ENCODE results near the gene NPLOC4. TPM values are rescaled to one million over a fixed set of nuclear protein-coding genes. Genes with fewer than 3 reads are reported as not detected.

The NPLOC4 gene
- polyA plus RNA-seq (2011; rRNA removed) (84.9 and 108 TPM in 2 replicates), polyA minus RNA-seq (2011; rRNA and poly(A)+ RNA removed) (79.3 and 96.3 TPM in 2 replicates)

DNA sequence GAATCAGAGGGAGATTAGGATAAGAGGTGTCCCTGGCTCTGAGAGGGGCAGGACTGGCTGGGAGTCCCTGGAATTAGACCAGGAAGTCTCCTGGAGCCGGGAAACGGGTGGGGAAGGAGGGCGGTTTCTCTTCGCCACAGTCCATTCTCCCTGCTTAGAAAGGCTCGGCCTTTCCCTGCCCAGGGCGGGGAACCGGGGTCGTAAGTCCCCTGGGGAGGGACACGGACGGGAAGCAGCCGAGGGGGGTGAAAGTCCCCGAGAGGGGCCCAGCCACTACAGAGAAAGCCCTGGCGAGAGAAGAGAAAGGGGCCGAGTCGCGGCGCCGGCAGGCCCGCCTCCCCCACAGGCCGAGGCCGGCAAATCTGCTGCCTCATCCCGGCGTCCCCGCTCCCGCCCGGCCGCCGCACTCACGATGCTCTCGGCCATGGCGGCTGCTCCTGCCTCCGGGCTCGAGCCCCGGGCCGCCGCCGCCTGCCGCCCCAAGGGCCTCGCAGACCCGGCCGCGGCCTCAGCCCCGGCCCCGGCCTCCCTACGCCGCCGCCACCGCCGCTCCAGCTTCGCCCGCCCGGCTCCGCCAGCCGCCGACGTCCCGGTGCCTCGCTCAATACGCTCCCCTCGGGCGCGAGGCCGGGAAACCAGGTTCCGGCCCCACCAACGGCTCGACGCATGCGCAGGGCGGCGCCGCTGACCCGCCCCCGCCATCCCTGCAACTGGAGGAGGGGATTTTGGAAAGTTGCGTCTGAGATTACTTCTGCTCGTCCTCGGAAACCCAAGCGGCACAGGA is at the start of gene NPLOC4, which contains the start of gene TSPAN10:
NPLOC4 (minus strand) TSS at position 608 of the 784 bp plus-strand sequence; CDS start at position 426, 182 bp downstream.
TSPAN10 (plus strand) TSS at position 692 of the 784 bp plus-strand sequence. CDS start 5,217 bp downstream, outside the sequence.
- ChIA-PET CTCF (no interaction called here), POLR2A (interaction anchor here (0.6 kb wide), 1 partner anchor 20 kb away, joined by 4 read pairs; no protein-coding TSS in a partner anchor)
- Histone ChIP-seq H3K27me3 (ENCODE audit: control insufficient read depth, insufficient read depth, low read length) (no peaks in the 10 kb centered on the region), H3K36me3 (ENCODE audit: control insufficient read depth, insufficient read depth, low read length) (no peaks in the 10 kb centered on the region; the same call in none of the 2 replicates), H3K4me3 (ENCODE audit: low read depth, low read length) (peak within 1 kb of the TSS; percentile 82)
- TF ChIP-seq, protein P1, sequence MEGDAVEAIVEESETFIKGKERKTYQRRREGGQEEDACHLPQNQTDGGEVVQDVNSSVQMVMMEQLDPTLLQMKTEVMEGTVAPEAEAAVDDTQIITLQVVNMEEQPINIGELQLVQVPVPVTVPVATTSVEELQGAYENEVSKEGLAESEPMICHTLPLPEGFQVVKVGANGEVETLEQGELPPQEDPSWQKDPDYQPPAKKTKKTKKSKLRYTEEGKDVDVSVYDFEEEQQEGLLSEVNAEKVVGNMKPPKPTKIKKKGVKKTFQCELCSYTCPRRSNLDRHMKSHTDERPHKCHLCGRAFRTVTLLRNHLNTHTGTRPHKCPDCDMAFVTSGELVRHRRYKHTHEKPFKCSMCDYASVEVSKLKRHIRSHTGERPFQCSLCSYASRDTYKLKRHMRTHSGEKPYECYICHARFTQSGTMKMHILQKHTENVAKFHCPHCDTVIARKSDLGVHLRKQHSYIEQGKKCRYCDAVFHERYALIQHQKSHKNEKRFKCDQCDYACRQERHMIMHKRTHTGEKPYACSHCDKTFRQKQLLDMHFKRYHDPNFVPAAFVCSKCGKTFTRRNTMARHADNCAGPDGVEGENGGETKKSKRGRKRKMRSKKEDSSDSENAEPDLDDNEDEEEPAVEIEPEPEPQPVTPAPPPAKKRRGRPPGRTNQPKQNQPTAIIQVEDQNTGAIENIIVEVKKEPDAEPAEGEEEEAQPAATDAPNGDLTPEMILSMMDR (IDR thresholded peaks at IDR 0.05; ENCODE audit: insufficient read depth, low read depth, low read length): no peak
- DNase-seq (ENCODE audit: low read depth): no peak

DNA sequence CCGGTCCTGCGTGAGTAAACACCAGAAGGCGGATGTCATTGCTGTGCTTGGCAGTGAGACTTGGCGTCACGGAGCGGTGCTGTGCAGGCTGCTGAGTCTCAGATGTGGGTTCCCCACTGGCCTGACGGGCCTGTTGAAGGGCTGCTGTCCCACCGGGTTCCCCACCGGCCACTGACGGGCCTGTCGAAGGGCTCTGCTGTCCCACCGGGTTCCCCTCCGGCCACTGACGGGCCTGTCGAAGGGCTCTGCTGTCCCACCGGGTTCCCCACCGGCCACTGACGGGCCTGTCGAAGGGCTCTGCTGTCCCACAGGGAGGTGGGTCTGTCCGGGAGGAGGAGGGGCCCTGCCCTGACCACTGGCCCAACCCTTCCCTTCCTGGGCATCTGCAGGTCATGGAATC is 49.7 kb upstream of the NPLOC4 start:
- no peaks in the 10 kb centered on the region for H3K27me3 ChIP-seq (ENCODE audit: control insufficient read depth, insufficient read depth, low read length)
- no peak overlapping the region for H3K4me3 ChIP-seq (ENCODE audit: low read depth, low read length)
- CTCF ChIA-PET: interaction anchor here (0.6 kb wide), 1 partner anchor 313 kb away, joined by 3 read pairs; no protein-coding TSS in a partner anchor
- no peak for DNase-seq (ENCODE audit: low read depth)
- POLR2A ChIA-PET: no interaction called here
- peaks cover 55% of the 10 kb centered on the region for H3K36me3 ChIP-seq (ENCODE audit: control insufficient read depth, insufficient read depth, low read length)
- TF ChIP-seq, protein P1 (IDR thresholded peaks at IDR 0.05; ENCODE audit: insufficient read depth, low read depth, low read length): no peak

GRCh38 chr17:81685108-81685507 is 48.2 kb upstream of the NPLOC4 start:
- H3K4me3 ChIP-seq (ENCODE audit: low read depth, low read length): peak overlapping the region; percentile 95
- TF ChIP-seq, protein P1 (IDR thresholded peaks at IDR 0.05; ENCODE audit: insufficient read depth, low read depth, low read length): no peak
- CTCF ChIA-PET: interaction anchor here (0.8 to 1.0 kb wide), 2 partner anchors 18 to 26 kb away, joined by 3 read pairs; partner anchors contain the start of gene MRPL12
- DNase-seq (ENCODE audit: low read depth): no peak
- H3K27me3 ChIP-seq (ENCODE audit: control insufficient read depth, insufficient read depth, low read length): no peaks in the 10 kb centered on the region
- POLR2A ChIA-PET: interaction anchor here (0.6 kb wide), 1 partner anchor 133 kb away, joined by 4 read pairs; no protein-coding TSS in a partner anchor
- peaks cover 49% of the 10 kb centered on the region for H3K36me3 ChIP-seq (ENCODE audit: control insufficient read depth, insufficient read depth, low read length)

- no peaks in the 10 kb centered on the region for H3K27me3 ChIP-seq (ENCODE audit: control insufficient read depth, insufficient read depth, low read length)
- TF ChIP-seq, protein P1 (IDR thresholded peaks at IDR 0.05; ENCODE audit: insufficient read depth, low read depth, low read length): no peak
- CTCF ChIA-PET: interaction anchor here (0.8 to 1.5 kb wide), 2 partner anchors 19 to 83 kb away, joined by 3 to 4 read pairs; partner anchors contain the start of gene MRPL12
- POLR2A ChIA-PET: no interaction called here
- H3K4me3 ChIP-seq (ENCODE audit: low read depth, low read length): peak overlapping the region; percentile 95
- H3K36me3 ChIP-seq (ENCODE audit: control insufficient read depth, insufficient read depth, low read length): peaks cover 44% of the 10 kb centered on the region
- no peak for DNase-seq (ENCODE audit: low read depth)
These were observed 47.6 kb upstream of the NPLOC4 start for GRCh38 chr17:81684442-81684911.
